H1 (cell line): ENCODE data around the gene WNT9A. TPM values are rescaled to one million over a fixed set of nuclear protein-coding genes. Genes with fewer than 3 reads are reported as not detected.
A peak's percentile ranks its signal among the peaks of the same experiment; 100 is the strongest.

Source experiments
- CTCF ChIA-PET: fragments of 300-600 bp; sonication (Branson Sonifier 250); formaldehyde crosslinking; loops from one replicate; lab custom pipeline; 2021; ENCODE audit not compliant: partially characterized antibody; lab: Charles Lee
- POLR2A ChIA-PET: fragments of 300-600 bp; sonication (Branson Sonifier 250); formaldehyde crosslinking; loops from one replicate; lab custom pipeline; 2021; ENCODE audit warnings: inconsistent platforms; ENCODE audit not compliant: partially characterized antibody; lab: Charles Lee
- DNase-seq, 2 experiments: peaks; one replicate each; pipeline versions ENCODE4 v3.0.0 to v3.0.0-alpha.2; 2010 to 2022; ENCODE audit warnings: low spot score in 2 of 2, low read depth in 1 of 2, mixed read lengths in 1 of 2
- FAIRE-seq: peaks from 2 replicates; lab custom pipeline; 2011; peaks lifted over from hg19 to GRCh38; lab: Jason Lieb, UNC
- H2AFZ ChIP-seq: 2 replicates; pipeline ENCODE4 v1.8.1; 2012; ENCODE audit warnings: low read length, inconsistent platforms
- H2AK5ac ChIP-seq: 2 replicates; pipeline ENCODE4 v1.6.1; 2013; ENCODE audit warnings: low read depth, low read length
- H2BK120ac ChIP-seq: replicated peaks from 2 replicates; pipeline ENCODE3; 2013; ENCODE audit warnings: low read depth, low read length, inconsistent platforms
- H2BK12ac ChIP-seq: 2 replicates; pipeline ENCODE4 v1.6.1; 2013; ENCODE audit warnings: low read depth, low read length
- H2BK15ac ChIP-seq: 2 replicates; pipeline ENCODE4 v1.6.1; 2013; ENCODE audit warnings: low read length
- H2BK20ac ChIP-seq: 2 replicates; pipeline ENCODE4 v1.6.1; 2013; ENCODE audit warnings: low read length
- H2BK5ac ChIP-seq: 2 replicates; pipeline ENCODE4 v1.6.1; 2013; ENCODE audit warnings: low read depth, low read length
- H3K14ac ChIP-seq: 2 replicates; pipeline ENCODE4 v1.6.1; 2013; ENCODE audit warnings: inconsistent platforms; ENCODE audit not compliant: insufficient read length
- H3K18ac ChIP-seq: 2 replicates; pipeline ENCODE4 v1.6.1; 2013; ENCODE audit warnings: low read length; ENCODE audit errors: extremely low read depth
- H3K23ac ChIP-seq: 2 replicates; pipeline ENCODE4 v1.6.1; 2013; ENCODE audit warnings: inconsistent platforms; ENCODE audit not compliant: insufficient read length
- H3K23me2 ChIP-seq: 2 replicates; pipeline ENCODE4 v1.6.1; 2013; ENCODE audit warnings: low read depth, low read length
- H3K27ac ChIP-seq: 2 replicates; pipeline ENCODE4 v1.6.1; 2011; ENCODE audit warnings: low read depth, low read length, inconsistent platforms
- H3K27me3 ChIP-seq, 4 experiments: replicated peaks in 1 of 4; 1 replicate in 1 of 4; 2 replicates in 3 of 4; pipeline versions ENCODE4 v1.6.1 to v1.8.1; 2011 to 2013; ENCODE audit warnings: low read length in 3 of 4, mild to moderate bottlenecking in 3 of 4, inconsistent platforms in 2 of 4, mixed read lengths in 2 of 4, moderate library complexity in 1 of 4; ENCODE audit not compliant: control insufficient read depth in 3 of 4, insufficient read depth in 3 of 4; ENCODE audit errors: extremely low read depth in 1 of 4
- H3K36me3 ChIP-seq, 4 experiments: 2 replicates each; pipeline versions ENCODE4 v1.6.1 to v1.8.1; 2011 to 2013; ENCODE audit warnings: mild to moderate bottlenecking in 4 of 4, low read length in 3 of 4, moderate library complexity in 2 of 4, control low read depth in 1 of 4, inconsistent platforms in 1 of 4; ENCODE audit not compliant: insufficient read depth in 4 of 4, control insufficient read depth in 2 of 4
- H3K4ac ChIP-seq: replicated peaks from 2 replicates; pipeline ENCODE3; 2013; ENCODE audit warnings: low read length, low read depth, mixed read lengths, inconsistent platforms; ENCODE audit not compliant: insufficient read length
- H3K4me1 ChIP-seq, 4 experiments: replicated peaks in 1 of 4; 1 replicate in 1 of 4; 2 replicates in 3 of 4; pipeline versions ENCODE4 v1.6.1 to v1.8.1; 2011 to 2013; ENCODE audit warnings: low read length in 3 of 4, inconsistent platforms in 2 of 4, mixed read lengths in 1 of 4; ENCODE audit not compliant: insufficient read depth in 4 of 4, control insufficient read depth in 3 of 4
- H3K4me2 ChIP-seq, 2 experiments: 2 replicates each; pipeline versions ENCODE4 v1.6.1 to v1.8.1; 2011 to 2013; ENCODE audit warnings: low read depth in 2 of 2, low read length in 2 of 2, control low read depth in 1 of 2, inconsistent platforms in 1 of 2, mild to moderate bottlenecking in 1 of 2; ENCODE audit not compliant: insufficient read depth in 1 of 2
- H3K4me3 ChIP-seq, 4 experiments: fragments of 200-600, 300-600 bp in 1 of 4; sonication (generic), shearing (Covaris generic), sonication (Bioruptor Twin) in 1 of 4; 2 replicates each; pipeline versions ENCODE4 v1.5.1 to v1.8.1; 2011 to 2016; ENCODE audit warnings: low read length in 4 of 4, low read depth in 3 of 4, control low read depth in 2 of 4, inconsistent platforms in 2 of 4, mild to moderate bottlenecking in 2 of 4, mixed read lengths in 1 of 4, moderate library complexity in 1 of 4; ENCODE audit not compliant: insufficient read depth in 2 of 4; ENCODE audit errors: extremely low read depth in 1 of 4
- H3K56ac ChIP-seq: replicated peaks from 2 replicates; pipeline ENCODE3; 2013; ENCODE audit warnings: low read depth, mild to moderate bottlenecking, mixed read lengths, low read length, inconsistent platforms; ENCODE audit not compliant: insufficient read length
- H3K79me1 ChIP-seq: 2 replicates; pipeline ENCODE4 v1.6.1; 2013; ENCODE audit warnings: low read depth, low read length, control low read depth
- H3K79me2 ChIP-seq, 2 experiments: 2 replicates each; pipeline versions ENCODE4 v1.6.1 to v1.8.1; 2012 to 2013; ENCODE audit warnings: low read length in 2 of 2, mild to moderate bottlenecking in 2 of 2, inconsistent platforms in 1 of 2; ENCODE audit not compliant: insufficient read depth in 2 of 2, control insufficient read depth in 1 of 2
- H3K9ac ChIP-seq, 4 experiments: replicated peaks in 1 of 4; 1 replicate in 1 of 4; 2 replicates in 3 of 4; pipeline versions ENCODE4 v1.6.1 to v1.8.1; 2011 to 2013; ENCODE audit warnings: low read depth in 3 of 4, low read length in 3 of 4, control low read depth in 2 of 4, mild to moderate bottlenecking in 2 of 4, moderate library complexity in 2 of 4, inconsistent platforms in 1 of 4; ENCODE audit errors: extremely low read depth in 1 of 4
- H3K9me3 ChIP-seq, 2 experiments: 2 replicates each; pipeline versions ENCODE4 v1.6.1 to v1.8.1; 2012 to 2013; ENCODE audit warnings: mild to moderate bottlenecking in 2 of 2, moderate library complexity in 2 of 2, control low read depth in 1 of 2, inconsistent platforms in 1 of 2, low read depth in 1 of 2, low read length in 1 of 2, mixed read lengths in 1 of 2; ENCODE audit not compliant: insufficient read depth in 2 of 2
- H4K20me1 ChIP-seq, 2 experiments: replicated peaks in 1 of 2; 2 replicates each; pipeline versions ENCODE3 to v1.8.1; 2011 to 2013; ENCODE audit warnings: inconsistent platforms in 2 of 2, low read length in 2 of 2, mild to moderate bottlenecking in 1 of 2; ENCODE audit not compliant: insufficient read depth in 2 of 2, control insufficient read depth in 1 of 2
- H4K5ac ChIP-seq: 2 replicates; pipeline ENCODE4 v1.6.1; 2013; ENCODE audit warnings: low read length, low read depth, mixed read lengths, inconsistent platforms; ENCODE audit not compliant: insufficient read length
- H4K8ac ChIP-seq: 2 replicates; pipeline ENCODE4 v1.8.0; 2013; ENCODE audit warnings: mild to moderate bottlenecking, moderate library complexity, low read length, inconsistent platforms; ENCODE audit not compliant: insufficient read depth; ENCODE audit errors: extremely low read depth
- H4K91ac ChIP-seq: replicated peaks from 2 replicates; pipeline ENCODE3; 2013; ENCODE audit warnings: low read length, mixed read lengths, inconsistent platforms; ENCODE audit not compliant: insufficient read length
- CBX5 ChIP-seq: fragments of 300-800, 300-1000 bp; sonication (generic); IDR thresholded peaks from 2 replicates; pipeline ENCODE4 v1.7.1; 2016; ENCODE audit warnings: antibody characterized with exemption, low read length, low read depth
- CBX8 ChIP-seq: fragments of 300-800, 300-1000 bp; sonication (generic); IDR thresholded peaks from 2 replicates; pipeline ENCODE4 v1.7.1; 2016; ENCODE audit warnings: low read depth, low read length, borderline replicate concordance
- CHD2 ChIP-seq: IDR thresholded peaks from 2 replicates; pipeline ENCODE4 v1.6.1; 2012; ENCODE audit warnings: low read length, improper control_type of control experiment
- CTCF ChIP-seq, 3 experiments: IDR thresholded peaks; 1 replicate in 2 of 3; 2 replicates in 1 of 3; pipeline versions ENCODE4 v1.5.1 to v1.6.1; 2011; ENCODE audit warnings: low read length in 3 of 3, mild to moderate bottlenecking in 3 of 3, inconsistent platforms in 2 of 3, low read depth in 1 of 3, moderate library complexity in 1 of 3; ENCODE audit not compliant: insufficient read depth in 1 of 3; ENCODE audit errors: control extremely low read depth in 1 of 3
- PHF8 ChIP-seq: fragments of 200-600 bp; sonication (generic); conservative IDR thresholded peaks from 2 replicates; pipeline ENCODE4 v1.7.1; 2012; ENCODE audit warnings: low read depth, mild to moderate bottlenecking, inconsistent platforms, low read length, moderate library complexity
- POLR2AphosphoS5 ChIP-seq: IDR thresholded peaks from 2 replicates; pipeline ENCODE4 v1.6.1; 2011; ENCODE audit warnings: low read depth, low read length
- RBBP5 ChIP-seq: IDR thresholded peaks from 2 replicates; pipeline ENCODE4 v1.7.1; 2012; ENCODE audit warnings: low read depth, mild to moderate bottlenecking, inconsistent platforms, low read length, moderate library complexity, borderline replicate concordance
- RXRA ChIP-seq: IDR thresholded peaks from 2 replicates; pipeline ENCODE4 v1.6.1; 2011; ENCODE audit warnings: low read depth, mild to moderate bottlenecking, low read length, moderate library complexity; ENCODE audit not compliant: insufficient read depth
- SP2 ChIP-seq: IDR thresholded peaks from 2 replicates; pipeline ENCODE4 v1.6.1; 2012; ENCODE audit warnings: mild to moderate bottlenecking, low read length, inconsistent platforms
- SRF ChIP-seq: IDR thresholded peaks from 2 replicates; pipeline ENCODE4 v1.6.1; 2011; ENCODE audit warnings: mild to moderate bottlenecking, low read depth, low read length, moderate library complexity
- WGBS, 2 experiments: shearing (Covaris generic) in 1 of 2; methylation state at CpG; one replicate each; pipeline versions ENCODE4 v1.1.6 to v1.1.7; 2013 to 2015; ENCODE audit warnings: low lambda C conversion rate in 2 of 2, mixed read lengths in 2 of 2, inconsistent platforms in 1 of 2, low coverage in 1 of 2, missing lambda C conversion rate in 1 of 2; ENCODE audit not compliant: insufficient replicate concordance in 2 of 2, insufficient coverage in 1 of 2, insufficient read length in 1 of 2; ENCODE audit errors: extremely low coverage in 1 of 2, missing lambda C conversion rate in 1 of 2; 5-methylcytosine and 5-hydroxymethylcytosine counted together
- polyA plus RNA-seq, 7 experiments: library from polyadenylated mRNA; depleted of rRNA in 3 of 7; stranded (reverse) in 5 of 7; unstranded in 2 of 7; fragments of >200 nt in 5 of 7; fragments of 200-250 nt in 2 of 7; gene quantifications; 1 replicate in 5 of 7; 2 replicates in 1 of 7; 4 replicates in 1 of 7; pipeline versions ENCODE4 v1.2.1 to v1.2.3, GENCODE V29; 2011 to 2013; ENCODE audit warnings: missing spikeins in 2 of 7, mixed read lengths in 2 of 7
- total RNA-seq: library from RNA; stranded (reverse); fragmentation: NEBNext Ultra II Directional; extraction: Animal tissue kit (Norgen Biotek cat#: 25700); gene quantifications from 2 replicates; pipeline ENCODE4 v1.2.1, GENCODE V29; 2021
- TF ChIP-seq, protein P1 (sequence below): IDR thresholded peaks from 2 replicates; pipeline ENCODE4 v1.6.1; 2011; ENCODE audit warnings: low read depth, mild to moderate bottlenecking, low read length; ENCODE audit not compliant: insufficient read depth

The WNT9A gene
- total and polyA plus RNA-seq, 2 of the 8 experiments (the other 6 are each of a cell fraction or from before 2014, with no cell fraction given) = 1.1 to 1.5 TPM

GRCh38 chr1:227883073-227883520 is 64.6 kb downstream of the WNT9A start:
- H4K91ac ChIP-seq = no peak overlapping the region
- no peaks in the 10 kb centered on the region for H3K79me2 ChIP-seq
- H4K5ac ChIP-seq = no peak overlapping the region
- no peak overlapping the region for H3K4me3 ChIP-seq
- H2BK120ac ChIP-seq = no peak overlapping the region
- no peak overlapping the region for H3K18ac ChIP-seq
- no peak overlapping the region for H2AK5ac ChIP-seq
- CTCF ChIA-PET = no interaction called here
- no peaks in the 10 kb centered on the region for H3K9me3 ChIP-seq
- H3K4me2 ChIP-seq = no peak overlapping the region
- H2BK12ac ChIP-seq = no peak overlapping the region
- no peak overlapping the region for H3K27ac ChIP-seq
- FAIRE-seq = no peak
- no peak overlapping the region for H2BK5ac ChIP-seq
- H3K27me3 ChIP-seq = no peaks in the 10 kb centered on the region; a peak in 2 of 7 replicates
- peaks cover 0 to 14% (median 7%) of the 10 kb centered on the region in 4 experiments; a peak in 6 of 7 replicates for H3K4me1 ChIP-seq
- no peaks in the 10 kb centered on the region for H4K20me1 ChIP-seq
- H3K36me3 ChIP-seq = no peaks in the 10 kb centered on the region
- H3K56ac ChIP-seq = no peak overlapping the region
- H3K23me2 ChIP-seq = peaks cover 13% of the 10 kb centered on the region; the same call in 1 of the 2 replicates
- POLR2A ChIA-PET = no interaction called here
- no peak overlapping the region for H2AFZ ChIP-seq
- no peaks in the 10 kb centered on the region for H3K79me1 ChIP-seq
- no peak overlapping the region for H3K4ac ChIP-seq
- WGBS, 2 experiments = 89% methylated on average over 9 of the region's 9 CpGs; no CpG with 5 or more reads in 1 of the 2 experiments
- peak overlapping the region; percentile 62 for H4K8ac ChIP-seq
- no peak overlapping the region for H3K14ac ChIP-seq
- no peak overlapping the region for H2BK20ac ChIP-seq
- no peak overlapping the region for H3K23ac ChIP-seq
- H3K9ac ChIP-seq = no peak overlapping the region
- no peak for DNase-seq
- no peak overlapping the region for H2BK15ac ChIP-seq
- TF ChIP-seq POLR2AphosphoS5 (no peak), CHD2 (no peak), PHF8 (no peak), CTCF (IDR thresholded peaks at IDR 0.05; ENCODE audit: control extremely low read depth in 1 of 3, insufficient read depth in 1 of 3, low read depth in 1 of 3, low read length in 3 of 3) (no peak), SRF (no peak), CBX8 (no peak), SP2 (no peak), RBBP5 (no peak), RXRA (no peak), CBX5 (no peak)
- TF ChIP-seq, protein P1, sequence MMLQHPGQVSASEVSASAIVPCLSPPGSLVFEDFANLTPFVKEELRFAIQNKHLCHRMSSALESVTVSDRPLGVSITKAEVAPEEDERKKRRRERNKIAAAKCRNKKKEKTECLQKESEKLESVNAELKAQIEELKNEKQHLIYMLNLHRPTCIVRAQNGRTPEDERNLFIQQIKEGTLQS = no peak
